ENCODE results near the gene SAMD1.

SAMD1 gene

GRCh38 chr19:14101003-14101545 is 10.5 kb upstream of the SAMD1 start:
- DNase-seq (ENCODE audit: low spot score), result no peak
- POLR2A ChIA-PET (ENCODE audit: low non-redundant PET), result no interaction called here
- CTCF ChIA-PET, result no interaction called here
- peak overlapping the region; percentile 62; the same call in 1 of the 2 replicates for H3K27ac ChIP-seq
- TF ChIP-seq CTCF (conservative IDR thresholded peaks at IDR 0.05; ENCODE audit: low read depth), result no peak

GRCh38 chr19:14097532-14098151 is 7.1 kb upstream of the SAMD1 start:
- no peak for DNase-seq (ENCODE audit: low spot score)
- TF ChIP-seq CTCF (conservative IDR thresholded peaks at IDR 0.05; ENCODE audit: low read depth), result 0 out of 2 replicates have a peak, but pooled peaks have one; percentile 7
- H3K27ac ChIP-seq, result peak overlapping the region; percentile 0
- POLR2A ChIA-PET (ENCODE audit: low non-redundant PET), result no interaction called here
- CTCF ChIA-PET, result no interaction called here

GRCh38 chr19:14096272-14096992 is 5.9 kb upstream of the SAMD1 start:
- ChIA-PET CTCF (interaction anchor here (0.6 kb wide), 4 partner anchors 33 to 253 kb away, joined by 3 to 5 read pairs (median 4); no protein-coding TSS in a partner anchor), POLR2A (ENCODE audit: low non-redundant PET) (no interaction called here)
- H3K27ac ChIP-seq, result peak overlapping the region; percentile 0
- TF ChIP-seq CTCF (conservative IDR thresholded peaks at IDR 0.05; ENCODE audit: low read depth), result no peak
- no peak for DNase-seq (ENCODE audit: low spot score)

GRCh38 chr19:14094854-14095253 is 4.3 kb upstream of the SAMD1 start:
- ChIA-PET POLR2A (ENCODE audit: low non-redundant PET) (no interaction called here), CTCF (interaction anchor here (0.6 kb wide), 1 partner anchor 30 kb away, joined by 3 read pairs; no protein-coding TSS in a partner anchor)
- peak overlapping the region; percentile 19 for H3K27ac ChIP-seq
- no peak for DNase-seq (ENCODE audit: low spot score)
- no peak for TF ChIP-seq CTCF (conservative IDR thresholded peaks at IDR 0.05; ENCODE audit: low read depth)

GRCh38 chr19:14093117-14093823 is 2.7 kb upstream of the SAMD1 start:
- no peak for DNase-seq (ENCODE audit: low spot score)
- no peak for TF ChIP-seq CTCF (conservative IDR thresholded peaks at IDR 0.05; ENCODE audit: low read depth)
- POLR2A ChIA-PET (ENCODE audit: low non-redundant PET), result no interaction called here
- CTCF ChIA-PET, result interaction anchor here (0.7 kb wide), 1 partner anchor 9 kb away, joined by 4 read pairs; no protein-coding TSS in a partner anchor
- H3K27ac ChIP-seq, result no peak overlapping the region

GRCh38 chr19:14091813-14092462 is 1.4 kb upstream of the SAMD1 start:
- no peak for TF ChIP-seq CTCF (conservative IDR thresholded peaks at IDR 0.05; ENCODE audit: low read depth)
- ChIA-PET CTCF (interaction anchor here (0.5 to 0.7 kb wide), 2 partner anchors 44 to 45 kb away, joined by 3 to 5 read pairs; no protein-coding TSS in a partner anchor), POLR2A (ENCODE audit: low non-redundant PET) (no interaction called here)
- DNase-seq (ENCODE audit: low spot score), result no peak
- H3K27ac ChIP-seq, result peak overlapping the region; percentile 92

Measured in RWPE1 (cell line).